AG04450 (cell line): ENCODE measurements around the gene NUCB1. TPM values are rescaled to one million over a fixed set of nuclear protein-coding genes. Genes with fewer than 3 reads are reported as not detected.

Experiments used
- CTCF ChIA-PET: fragments of 300-600, 350-600 bp; formaldehyde crosslinking; extraction: SDS; loops from one replicate; lab custom pipeline; 2022; ENCODE audit warnings: antibody characterized with exemption, inconsistent platforms; lab: Charles Lee
- POLR2A ChIA-PET: fragments of 350-600 bp; formaldehyde crosslinking; extraction: SDS; loops from one replicate; lab custom pipeline; 2021; ENCODE audit warnings: antibody characterized with exemption, inconsistent platforms; lab: Yijun Ruan, JAX
- DNase-seq: peaks from one replicate; pipeline ENCODE4 v3.0.0-alpha.2; 2011; ENCODE audit warnings: low read depth, low spot score
- H3K27ac ChIP-seq: one replicate; pipeline ENCODE4 v1.5.1; 2012; ENCODE audit warnings: low read depth, low read length, control low read depth
- H3K27me3 ChIP-seq: one replicate; pipeline ENCODE4 v1.6.0; 2012; ENCODE audit warnings: low read length; ENCODE audit not compliant: control insufficient read depth, insufficient read depth
- H3K4me3 ChIP-seq: 2 replicates; pipeline ENCODE4 v1.5.1; 2011; ENCODE audit warnings: mild to moderate bottlenecking, low read depth, low read length, control low read depth
- H3K9me3 ChIP-seq: 2 replicates; pipeline ENCODE4 v1.5.1; 2012; ENCODE audit warnings: low read length; ENCODE audit not compliant: control insufficient read depth, insufficient read depth
- polyA plus RNA-seq: library from polyadenylated mRNA; depleted of rRNA; stranded (reverse); fragments of >200 nt; gene quantifications from 2 replicates; pipeline ENCODE4 v1.2.3, GENCODE V29; 2011
- TF ChIP-seq, protein P1 (sequence below): IDR thresholded peaks from 2 replicates; pipeline ENCODE4 v1.5.1; 2011; ENCODE audit warnings: low read depth, low read length, control low read depth, inconsistent platforms

NUCB1 gene
- polyA plus RNA-seq, 1 experiment: 123 TPM

DNA sequence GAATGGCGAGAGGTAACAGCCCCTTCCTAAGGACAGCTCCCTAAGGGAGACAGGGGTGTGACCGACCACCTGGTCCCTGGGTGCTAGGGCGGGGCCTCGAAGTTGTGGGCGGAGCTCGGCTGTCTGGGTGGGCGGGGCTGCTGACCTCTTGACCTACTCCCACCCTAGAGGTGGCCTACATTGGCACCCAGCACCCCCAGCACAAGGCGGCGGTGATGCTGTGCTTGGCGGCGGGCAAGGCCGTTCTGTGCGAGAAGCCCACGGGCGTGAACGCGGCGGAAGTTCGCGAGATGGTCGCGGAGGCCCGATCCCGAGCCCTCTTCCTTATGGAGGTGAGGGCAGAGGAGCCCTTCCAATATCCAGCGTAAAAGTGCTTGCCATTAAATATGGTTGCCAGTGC lies 35.8 kb downstream of the NUCB1 start:
- TF ChIP-seq, protein P1, sequence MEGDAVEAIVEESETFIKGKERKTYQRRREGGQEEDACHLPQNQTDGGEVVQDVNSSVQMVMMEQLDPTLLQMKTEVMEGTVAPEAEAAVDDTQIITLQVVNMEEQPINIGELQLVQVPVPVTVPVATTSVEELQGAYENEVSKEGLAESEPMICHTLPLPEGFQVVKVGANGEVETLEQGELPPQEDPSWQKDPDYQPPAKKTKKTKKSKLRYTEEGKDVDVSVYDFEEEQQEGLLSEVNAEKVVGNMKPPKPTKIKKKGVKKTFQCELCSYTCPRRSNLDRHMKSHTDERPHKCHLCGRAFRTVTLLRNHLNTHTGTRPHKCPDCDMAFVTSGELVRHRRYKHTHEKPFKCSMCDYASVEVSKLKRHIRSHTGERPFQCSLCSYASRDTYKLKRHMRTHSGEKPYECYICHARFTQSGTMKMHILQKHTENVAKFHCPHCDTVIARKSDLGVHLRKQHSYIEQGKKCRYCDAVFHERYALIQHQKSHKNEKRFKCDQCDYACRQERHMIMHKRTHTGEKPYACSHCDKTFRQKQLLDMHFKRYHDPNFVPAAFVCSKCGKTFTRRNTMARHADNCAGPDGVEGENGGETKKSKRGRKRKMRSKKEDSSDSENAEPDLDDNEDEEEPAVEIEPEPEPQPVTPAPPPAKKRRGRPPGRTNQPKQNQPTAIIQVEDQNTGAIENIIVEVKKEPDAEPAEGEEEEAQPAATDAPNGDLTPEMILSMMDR: no peak
- DNase-seq: no peak
- Histone ChIP-seq H3K27ac (no peak overlapping the region), H3K9me3 (peaks cover 18% of the 10 kb centered on the region), H3K27me3 (no peaks in the 10 kb centered on the region), H3K4me3 (no peak overlapping the region)
- CTCF ChIA-PET: no interaction called here
- POLR2A ChIA-PET: no interaction called here

DNA sequence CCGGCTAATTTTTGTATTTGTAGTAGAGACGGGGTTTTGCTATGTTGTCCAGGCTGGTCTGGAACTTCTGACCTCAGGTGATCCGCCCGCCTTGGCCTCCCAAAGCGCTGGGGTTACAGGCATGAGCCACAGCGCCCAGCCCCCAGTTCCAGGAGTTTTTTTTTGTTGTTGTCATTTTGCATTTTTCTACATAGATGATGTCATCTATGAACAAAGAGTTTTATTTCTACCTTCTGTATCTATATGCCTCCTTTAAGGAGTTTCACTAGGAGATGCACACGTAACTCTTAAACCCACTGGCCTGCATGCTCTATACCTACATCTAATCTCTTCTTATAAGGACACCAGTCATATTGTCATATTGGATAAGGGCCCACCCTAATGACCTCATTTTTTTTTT lies 38.1 kb downstream of the NUCB1 start:
- peaks cover 24% of the 10 kb centered on the region for H3K9me3 ChIP-seq
- DNase-seq: no peak
- ChIA-PET CTCF (no interaction called here), POLR2A (interaction anchor here (0.6 kb wide), 1 partner anchor 14 kb away, joined by 6 read pairs; no protein-coding TSS in a partner anchor)
- H3K27me3 ChIP-seq: no peaks in the 10 kb centered on the region
- no peak overlapping the region for H3K4me3 ChIP-seq
- TF ChIP-seq, protein P1: no peak
- H3K27ac ChIP-seq: no peak overlapping the region

DNA sequence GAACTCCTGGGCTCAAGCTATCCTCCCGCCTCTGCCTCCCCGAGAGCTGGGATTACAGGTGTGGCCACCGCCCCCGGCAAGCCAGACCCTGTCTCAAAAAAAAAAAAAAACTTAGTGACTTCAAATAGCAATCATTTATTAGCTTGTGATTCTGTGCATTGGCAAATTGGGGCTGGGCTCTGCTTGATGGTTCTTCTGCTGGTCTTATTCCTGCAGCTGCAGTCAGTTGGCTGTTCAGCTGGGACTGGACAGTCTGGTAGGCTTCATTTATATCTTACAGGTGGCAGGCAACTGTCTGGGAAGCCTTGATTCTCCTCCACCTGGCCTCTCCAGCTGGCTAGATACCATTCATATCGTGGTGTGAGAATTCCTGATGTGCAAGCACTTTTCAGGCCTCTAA lies 40.8 kb downstream of the NUCB1 start:
- DNase-seq: no peak
- ChIA-PET POLR2A (no interaction called here), CTCF (no interaction called here)
- Histone ChIP-seq H3K9me3 (peaks cover 19% of the 10 kb centered on the region), H3K4me3 (no peak overlapping the region), H3K27me3 (no peaks in the 10 kb centered on the region), H3K27ac (no peak overlapping the region)
- TF ChIP-seq, protein P1: no peak

DNA sequence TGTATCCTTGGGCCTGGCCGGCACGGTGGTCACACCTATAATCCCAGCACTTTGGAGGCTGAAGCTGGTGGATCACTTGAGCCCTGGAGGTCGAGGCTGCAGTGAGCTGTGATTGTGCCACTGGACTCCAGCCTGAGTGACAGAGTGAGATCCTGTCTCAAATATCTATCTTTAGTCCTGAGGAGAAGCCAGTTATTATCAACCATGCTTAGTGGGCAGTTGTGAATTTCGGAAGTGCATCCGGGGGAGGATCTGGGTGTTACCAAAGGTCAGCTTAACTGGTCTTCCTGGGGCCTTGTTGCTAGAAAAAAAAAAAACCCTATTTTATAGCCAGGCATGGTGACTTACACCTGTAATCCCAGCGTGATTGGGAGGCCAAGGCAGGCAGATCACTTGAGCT lies 43.0 kb downstream of the NUCB1 start:
- ChIA-PET POLR2A (interaction anchor here (0.6 to 1.0 kb wide), 2 partner anchors 11 to 266 kb away, joined by 4 read pairs; no protein-coding TSS in a partner anchor), CTCF (no interaction called here)
- Histone ChIP-seq H3K4me3 (no peak overlapping the region), H3K9me3 (peaks cover 29% of the 10 kb centered on the region), H3K27me3 (no peaks in the 10 kb centered on the region), H3K27ac (no peak overlapping the region)
- TF ChIP-seq, protein P1: no peak
- no peak for DNase-seq

DNA sequence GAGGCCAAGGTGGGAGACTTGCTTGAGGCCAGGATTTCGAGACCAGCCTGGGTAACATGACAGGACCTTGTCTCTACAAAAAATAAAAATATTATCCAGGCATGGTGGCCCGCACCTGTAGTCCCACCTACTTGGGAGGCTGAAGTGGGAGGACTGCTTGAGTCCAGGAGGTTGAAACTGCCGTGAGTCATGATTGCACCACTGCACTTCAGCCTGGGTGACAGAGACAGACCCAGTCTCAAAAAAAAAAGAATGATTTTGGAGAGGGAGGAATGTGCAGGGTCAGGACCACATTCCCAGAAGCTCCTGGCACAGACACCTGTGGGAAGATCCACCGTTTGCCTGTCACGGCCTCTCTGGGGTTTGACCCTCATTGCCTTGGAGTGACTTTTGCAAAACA lies 45.3 kb downstream of the NUCB1 start:
- POLR2A ChIA-PET: no interaction called here
- no peak for DNase-seq
- TF ChIP-seq, protein P1: no peak
- H3K9me3 ChIP-seq: peaks cover 28% of the 10 kb centered on the region
- no peaks in the 10 kb centered on the region for H3K27me3 ChIP-seq
- no peak overlapping the region for H3K4me3 ChIP-seq
- no peak overlapping the region for H3K27ac ChIP-seq
- CTCF ChIA-PET: no interaction called here
